22Rv1 (cell line): ENCODE results near the gene PPP1R7.

Experiments used
- H3K27ac ChIP-seq: fragments of 450-650 bp; 2 replicates; pipeline ENCODE4 v1.5.1; 2017
- ZFX ChIP-seq: fragments of 450-650 bp; IDR thresholded peaks from 2 replicates; pipeline ENCODE4 v1.6.1; 2017; ENCODE audit warnings: antibody characterized with exemption, borderline replicate concordance
- TF ChIP-seq, protein P1 (sequence below): fragments of 450-650 bp; IDR thresholded peaks from 2 replicates; pipeline ENCODE4 v1.5.1; 2017; ENCODE audit warnings: mild to moderate bottlenecking

PPP1R7 gene

DNA sequence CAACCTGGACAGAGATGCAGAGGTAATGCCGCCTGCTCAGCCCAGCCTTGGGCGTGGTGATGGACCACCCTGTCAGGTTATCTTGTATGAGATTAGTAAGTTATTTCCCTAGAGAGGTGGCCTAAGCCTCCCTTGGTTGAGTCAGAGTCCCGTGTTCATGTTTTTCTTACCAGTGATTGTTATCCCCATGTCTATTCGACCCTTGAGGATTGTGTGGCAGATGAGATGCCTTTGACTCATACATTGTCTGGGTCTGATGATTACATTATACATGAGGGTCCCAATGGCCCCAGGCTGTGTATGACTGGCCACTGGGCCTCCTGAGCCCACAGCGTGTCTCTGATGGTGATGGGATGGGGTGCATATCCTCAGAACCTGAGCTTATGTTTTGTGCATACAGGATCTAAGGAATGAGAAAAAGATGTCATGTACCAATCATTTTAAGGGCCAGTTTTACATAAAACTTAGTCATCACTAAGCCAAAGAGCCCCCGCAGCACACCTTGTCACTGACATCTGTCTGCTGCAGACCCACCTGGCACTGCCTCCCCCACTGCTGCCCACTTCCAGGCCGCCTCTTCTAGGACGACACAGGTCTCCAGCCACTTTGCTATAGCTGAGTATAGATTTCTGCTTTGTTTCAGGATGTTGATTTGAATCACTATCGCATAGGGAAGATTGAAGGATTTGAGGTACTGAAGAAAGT is 7.7 kb downstream of the PPP1R7 start:
- TF ChIP-seq, protein P1, sequence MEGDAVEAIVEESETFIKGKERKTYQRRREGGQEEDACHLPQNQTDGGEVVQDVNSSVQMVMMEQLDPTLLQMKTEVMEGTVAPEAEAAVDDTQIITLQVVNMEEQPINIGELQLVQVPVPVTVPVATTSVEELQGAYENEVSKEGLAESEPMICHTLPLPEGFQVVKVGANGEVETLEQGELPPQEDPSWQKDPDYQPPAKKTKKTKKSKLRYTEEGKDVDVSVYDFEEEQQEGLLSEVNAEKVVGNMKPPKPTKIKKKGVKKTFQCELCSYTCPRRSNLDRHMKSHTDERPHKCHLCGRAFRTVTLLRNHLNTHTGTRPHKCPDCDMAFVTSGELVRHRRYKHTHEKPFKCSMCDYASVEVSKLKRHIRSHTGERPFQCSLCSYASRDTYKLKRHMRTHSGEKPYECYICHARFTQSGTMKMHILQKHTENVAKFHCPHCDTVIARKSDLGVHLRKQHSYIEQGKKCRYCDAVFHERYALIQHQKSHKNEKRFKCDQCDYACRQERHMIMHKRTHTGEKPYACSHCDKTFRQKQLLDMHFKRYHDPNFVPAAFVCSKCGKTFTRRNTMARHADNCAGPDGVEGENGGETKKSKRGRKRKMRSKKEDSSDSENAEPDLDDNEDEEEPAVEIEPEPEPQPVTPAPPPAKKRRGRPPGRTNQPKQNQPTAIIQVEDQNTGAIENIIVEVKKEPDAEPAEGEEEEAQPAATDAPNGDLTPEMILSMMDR, result no peak
- no peak for TF ChIP-seq ZFX
- H3K27ac ChIP-seq, result no peak overlapping the region

DNA sequence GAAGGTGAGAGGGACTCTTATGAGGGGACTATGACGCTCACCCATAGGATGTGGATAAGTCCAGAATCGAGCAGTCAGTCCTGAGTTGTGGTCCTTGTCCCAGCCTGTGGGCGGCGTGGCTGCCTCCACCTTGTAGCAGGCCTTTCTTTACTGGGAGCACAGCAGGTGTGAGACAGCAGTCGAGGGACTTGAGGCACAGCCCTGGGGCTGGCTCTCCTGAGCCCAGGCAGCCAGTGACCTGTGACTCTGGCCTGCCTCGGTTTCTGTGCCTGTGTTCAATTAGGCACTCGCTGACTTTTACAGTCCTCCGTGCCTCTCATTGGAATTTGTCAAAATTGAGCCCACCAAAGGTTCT is 8.3 kb downstream of the PPP1R7 start:
- TF ChIP-seq, protein P1, result no peak
- TF ChIP-seq ZFX, result no peak
- H3K27ac ChIP-seq, result no peak overlapping the region

DNA sequence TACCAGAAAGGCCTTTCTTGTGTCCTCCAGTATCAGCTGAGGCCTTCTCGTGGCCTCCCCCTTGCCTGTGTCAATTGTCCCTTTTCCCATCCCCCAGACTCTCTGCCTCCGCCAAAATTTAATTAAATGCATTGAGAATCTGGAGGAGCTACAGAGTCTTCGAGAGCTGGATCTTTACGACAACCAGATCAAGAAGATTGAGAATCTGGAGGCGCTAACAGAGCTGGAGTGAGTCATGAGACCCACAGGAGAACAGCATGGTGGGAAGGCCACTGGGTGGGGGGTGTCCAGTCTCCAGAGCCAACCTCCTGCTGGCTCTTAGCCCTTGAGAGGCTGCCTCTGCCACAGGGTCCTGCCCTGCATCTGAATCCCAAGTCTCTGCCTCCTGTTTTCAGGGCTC is 8.8 kb downstream of the PPP1R7 start:
- H3K27ac ChIP-seq, result no peak overlapping the region
- TF ChIP-seq ZFX, result no peak
- TF ChIP-seq, protein P1, result no peak

DNA sequence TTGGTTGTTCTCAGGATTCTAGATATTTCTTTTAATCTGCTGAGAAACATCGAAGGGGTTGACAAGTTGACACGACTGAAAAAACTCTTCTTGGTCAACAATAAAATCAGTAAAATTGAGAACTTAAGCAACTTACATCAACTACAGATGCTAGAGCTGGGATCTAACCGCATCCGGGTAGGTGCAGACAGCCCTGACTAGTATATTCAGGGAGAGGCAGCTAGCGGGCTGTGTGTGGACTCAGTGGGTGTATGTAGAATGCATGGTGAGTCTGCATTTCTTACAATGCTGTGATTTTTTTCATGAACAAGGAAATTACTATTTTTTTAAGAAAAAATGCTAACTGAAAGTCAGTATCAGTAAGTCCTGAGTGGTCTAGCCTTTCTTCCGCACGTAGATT is 10.1 kb downstream of the PPP1R7 start:
- TF ChIP-seq, protein P1, result no peak
- TF ChIP-seq ZFX, result no peak
- no peak overlapping the region for H3K27ac ChIP-seq

DNA sequence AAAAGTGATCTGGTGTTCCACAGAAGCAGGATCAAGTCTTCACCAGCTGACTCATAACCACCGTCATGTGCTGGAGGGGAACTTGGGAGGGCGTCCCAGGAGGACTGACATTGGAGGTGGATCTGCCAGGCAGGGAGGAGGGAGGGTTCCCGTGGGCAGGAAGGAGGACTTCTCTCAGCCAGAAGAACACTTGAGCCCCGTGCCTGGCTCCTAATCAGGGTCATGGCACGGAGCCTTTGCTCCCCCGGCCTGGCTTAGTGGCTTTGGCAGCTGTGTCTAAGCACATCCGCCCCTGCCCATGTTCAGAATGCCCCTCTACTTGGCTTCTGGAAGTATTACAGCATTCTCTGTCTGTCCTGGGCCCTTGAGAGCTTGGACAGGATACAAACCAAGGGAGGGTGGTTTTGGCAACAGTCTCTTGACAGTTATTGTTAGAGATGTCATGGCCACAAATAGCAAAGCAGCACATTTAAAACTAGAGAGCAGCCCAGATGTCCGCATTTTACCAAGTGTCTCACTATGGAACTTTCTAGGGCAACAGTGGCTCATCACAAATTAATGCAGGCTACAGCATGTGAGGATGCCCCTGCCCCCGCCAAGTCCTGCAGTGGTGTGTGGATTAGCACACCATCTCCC is 11.5 kb downstream of the PPP1R7 start:
- H3K27ac ChIP-seq, result no peak overlapping the region
- no peak for TF ChIP-seq ZFX
- TF ChIP-seq, protein P1, result no peak

DNA sequence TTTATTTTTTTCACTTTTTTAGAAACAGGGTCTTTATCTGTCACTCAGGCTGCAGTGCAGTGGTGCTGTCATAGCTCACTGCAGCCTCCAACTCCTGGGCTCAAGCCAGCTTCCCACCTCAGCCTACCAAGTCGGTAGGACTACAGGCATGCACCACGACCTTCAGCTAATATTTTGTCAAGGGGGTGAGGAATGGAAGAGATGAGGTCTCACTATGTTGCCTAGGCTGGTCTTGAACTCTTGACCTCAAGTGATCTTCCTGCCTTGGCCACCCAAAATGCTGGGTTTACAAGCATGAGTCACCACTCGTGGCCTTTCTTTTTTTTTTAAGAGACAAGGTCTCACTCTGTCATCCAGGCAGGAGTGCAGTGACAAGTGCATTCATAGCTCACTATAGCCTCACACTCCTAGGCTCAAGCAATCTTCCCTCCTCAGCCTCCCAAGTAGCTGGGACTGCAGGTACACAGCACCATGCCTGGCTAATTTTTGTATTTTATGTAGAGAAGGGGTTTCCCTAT is 13.4 kb downstream of the PPP1R7 start:
- TF ChIP-seq, protein P1, result no peak
- no peak for TF ChIP-seq ZFX
- no peak overlapping the region for H3K27ac ChIP-seq

DNA sequence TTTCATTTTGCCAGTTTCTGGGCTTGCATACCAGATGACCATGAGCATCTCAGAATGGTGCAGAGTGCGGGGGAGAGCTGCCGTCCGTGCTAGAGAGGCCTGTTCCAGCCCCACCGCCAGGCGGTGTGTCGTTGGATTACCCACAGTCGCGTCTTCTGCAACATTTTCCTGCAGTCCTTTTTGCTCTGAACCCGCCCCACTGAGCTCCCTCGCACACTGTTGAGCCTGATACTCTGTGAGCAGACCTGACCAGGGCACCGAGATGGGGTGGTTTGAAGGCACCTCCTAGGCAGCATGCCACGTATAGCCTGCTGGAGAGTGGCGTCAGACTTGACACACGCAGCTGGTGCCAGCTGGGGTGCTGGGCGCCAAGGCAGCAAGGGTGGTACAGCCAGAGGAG is 18.1 kb downstream of the PPP1R7 start:
- TF ChIP-seq, protein P1, result no peak
- TF ChIP-seq ZFX, result no peak
- no peak overlapping the region for H3K27ac ChIP-seq
